ENCODE results near the gene MYRIP. TPM values are rescaled to one million over a fixed set of nuclear protein-coding genes. Genes with fewer than 3 reads are reported as not detected.

Gene MYRIP
- polyA plus RNA-seq, 1 of the 3 experiments (the other 2 are of a cell fraction), result 1.2 TPM

GRCh38 chr3:40249168-40249567 lies 439.8 kb downstream of the MYRIP start:
- no peaks in the 10 kb centered on the region for H4K20me1 ChIP-seq (ENCODE audit: insufficient read depth)
- H3F3A ChIP-seq (replicated peaks; ENCODE audit: insufficient read depth), result no peaks in the 10 kb centered on the region
- H2AFZ ChIP-seq (ENCODE audit: low read depth), result no peak overlapping the region
- no peaks in the 10 kb centered on the region for H3K9me3 ChIP-seq
- no peaks in the 10 kb centered on the region for H3K79me2 ChIP-seq (ENCODE audit: insufficient read depth)
- no peak overlapping the region for H3K4me2 ChIP-seq
- WGBS (ENCODE audit: low lambda C conversion rate), result 19% methylated on average over 3 of the region's 3 CpGs
- no peak overlapping the region for H3K27ac ChIP-seq (ENCODE audit: low read depth in 2 of 2, low read length in 1 of 2)
- POLR2A ChIA-PET, result no interaction called here
- H3K9ac ChIP-seq, result no peak overlapping the region
- H3K9me2 ChIP-seq, result no peaks in the 10 kb centered on the region
- no peaks in the 10 kb centered on the region for H3K36me3 ChIP-seq (replicated peaks in 1 of 2; ENCODE audit: control insufficient read depth in 1 of 2, insufficient read depth in 2 of 2, low read length in 1 of 2)
- CTCF ChIA-PET, result interaction anchor here (1.0 kb wide), 1 partner anchor 68 kb away, joined by 3 read pairs; no protein-coding TSS in a partner anchor
- DNase-seq, result no peak
- no peaks in the 10 kb centered on the region for H3K4me1 ChIP-seq (ENCODE audit: control insufficient read depth in 1 of 2, insufficient read depth in 2 of 2, low read depth in 1 of 2, low read length in 1 of 2)
- no peaks in the 10 kb centered on the region for H3K27me3 ChIP-seq (ENCODE audit: insufficient read depth)
- TF ChIP-seq EP300 (IDR thresholded peaks at IDR 0.05; ENCODE audit: borderline replicate concordance in 1 of 2, low read depth in 1 of 2, low read length in 1 of 2) (no peak), FOSL2 (IDR thresholded peaks at IDR 0.05; ENCODE audit: borderline replicate concordance, low read depth) (no peak), TEAD4 (IDR thresholded peaks at IDR 0.05; ENCODE audit: borderline replicate concordance, insufficient read depth) (no peak), SMC3 (IDR thresholded peaks at IDR 0.05; ENCODE audit: low read depth, low read length) (no peak), GATA2 (CRISPR knock-in tag; IDR thresholded peaks at IDR 0.05) (no peak), MXI1 (IDR thresholded peaks at IDR 0.05; ENCODE audit: low read depth, low read length) (no peak), ELF1 (IDR thresholded peaks at IDR 0.05) (no peak), POLR2AphosphoS5 (IDR thresholded peaks at IDR 0.05; ENCODE audit: low read depth, low read length) (no peak), MEF2A (IDR thresholded peaks at IDR 0.05; ENCODE audit: borderline replicate concordance, low read depth) (no peak), USF1 (IDR thresholded peaks at IDR 0.05; ENCODE audit: borderline replicate concordance, low read depth) (no peak), RCOR1 (IDR thresholded peaks at IDR 0.05; ENCODE audit: low read length) (no peak), SIN3A (IDR thresholded peaks at IDR 0.05; ENCODE audit: borderline replicate concordance, low read depth, low read length) (no peak), GABPA (IDR thresholded peaks at IDR 0.05; ENCODE audit: low read depth) (no peak), JUND (IDR thresholded peaks at IDR 0.05) (no peak), NRF1 (IDR thresholded peaks at IDR 0.05; ENCODE audit: low read depth, low read length) (no peak), FOXM1 (IDR thresholded peaks at IDR 0.05; ENCODE audit: low read depth) (no peak), TAF1 (IDR thresholded peaks at IDR 0.05; ENCODE audit: borderline replicate concordance, low read depth, low read length) (no peak), RXRA (IDR thresholded peaks at IDR 0.05; ENCODE audit: borderline replicate concordance, low read depth) (no peak)
- TF ChIP-seq, protein P1, sequence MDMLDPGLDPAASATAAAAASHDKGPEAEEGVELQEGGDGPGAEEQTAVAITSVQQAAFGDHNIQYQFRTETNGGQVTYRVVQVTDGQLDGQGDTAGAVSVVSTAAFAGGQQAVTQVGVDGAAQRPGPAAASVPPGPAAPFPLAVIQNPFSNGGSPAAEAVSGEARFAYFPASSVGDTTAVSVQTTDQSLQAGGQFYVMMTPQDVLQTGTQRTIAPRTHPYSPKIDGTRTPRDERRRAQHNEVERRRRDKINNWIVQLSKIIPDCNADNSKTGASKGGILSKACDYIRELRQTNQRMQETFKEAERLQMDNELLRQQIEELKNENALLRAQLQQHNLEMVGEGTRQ (IDR thresholded peaks at IDR 0.05; ENCODE audit: borderline replicate concordance, low read depth, low read length), result no peak
- TF ChIP-seq, protein P2, sequence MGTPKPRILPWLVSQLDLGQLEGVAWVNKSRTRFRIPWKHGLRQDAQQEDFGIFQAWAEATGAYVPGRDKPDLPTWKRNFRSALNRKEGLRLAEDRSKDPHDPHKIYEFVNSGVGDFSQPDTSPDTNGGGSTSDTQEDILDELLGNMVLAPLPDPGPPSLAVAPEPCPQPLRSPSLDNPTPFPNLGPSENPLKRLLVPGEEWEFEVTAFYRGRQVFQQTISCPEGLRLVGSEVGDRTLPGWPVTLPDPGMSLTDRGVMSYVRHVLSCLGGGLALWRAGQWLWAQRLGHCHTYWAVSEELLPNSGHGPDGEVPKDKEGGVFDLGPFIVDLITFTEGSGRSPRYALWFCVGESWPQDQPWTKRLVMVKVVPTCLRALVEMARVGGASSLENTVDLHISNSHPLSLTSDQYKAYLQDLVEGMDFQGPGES (IDR thresholded peaks at IDR 0.05; ENCODE audit: low read depth, low read length), result no peak
- no peak overlapping the region for H3K4me3 ChIP-seq (ENCODE audit: low read depth in 2 of 2, low read length in 1 of 2)

Data from SK-N-SH (cell line).